Stomach (tissue), 9 donors: ENCODE results near the gene CETP. TPM values are rescaled to one million over a fixed set of nuclear protein-coding genes. Genes with fewer than 3 reads are reported as not detected.

Experiments used
- DNase-seq, 2 donors: peaks; one replicate each; pipeline versions ENCODE4 v3.0.0 to v3.0.0-alpha.2; 2013 to 2019
- H3K27ac ChIP-seq, 5 donors: fragments of 200-600 bp in 4 of 5; sonication (generic) in 4 of 5; one replicate each; pipeline ENCODE4 v1.5.1; 2013 to 2019; ENCODE audit warnings: mild to moderate bottlenecking in 1 of 5, moderate library complexity in 1 of 5
- H3K27me3 ChIP-seq, 3 donors: fragments of 200-600 bp; sonication (generic); one replicate each; pipeline ENCODE4 v1.5.1; 2017 to 2019; ENCODE audit warnings: mixed run types in 1 of 3
- H3K36me3 ChIP-seq, 4 donors: fragments of 200-600 bp; sonication (generic); 1 replicate in 3 of 4; 2 replicates in 1 of 4; pipeline ENCODE4 v1.5.1; 2016 to 2019
- H3K4me1 ChIP-seq, 4 donors: fragments of 200-600 bp; sonication (generic); one replicate each; pipeline ENCODE4 v1.5.1; 2016 to 2019
- H3K4me3 ChIP-seq, 4 donors: fragments of 200-600 bp; sonication (generic) in 3 of 4; one replicate each; pipeline ENCODE4 v1.5.1; 2016 to 2019; ENCODE audit warnings: mild to moderate bottlenecking in 1 of 4
- H3K9me3 ChIP-seq, 4 donors: fragments of 200-600 bp; sonication (generic); one replicate each; pipeline ENCODE4 v1.5.1; 2016 to 2019
- EP300 ChIP-seq: sonication (generic); formaldehyde crosslinking; IDR thresholded peaks from one replicate; pipeline ENCODE4 v1.6.1; 2017; ENCODE audit warnings: antibody characterized with exemption
- POLR2A ChIP-seq, 4 donors: fragments of 450-650 bp; IDR thresholded peaks; one replicate each; pipeline ENCODE4 v1.6.1; 2016; ENCODE audit warnings: antibody characterized with exemption in 4 of 4, control low read depth in 2 of 4, mild to moderate bottlenecking in 1 of 4, moderate library complexity in 1 of 4
- POLR2AphosphoS5 ChIP-seq, 3 donors: sonication (generic); formaldehyde crosslinking; IDR thresholded peaks; one replicate each; pipeline ENCODE4 v1.6.1; 2016; ENCODE audit warnings: antibody characterized with exemption in 3 of 3
- WGBS, 5 donors: extraction: QIAGEN DNeasy Blood & Tissue Kit in 3 of 5; methylation state at CpG; one replicate each; pipeline versions ENCODE4 v1.1.5 to v1.1.7; 2013 to 2018; 5-methylcytosine and 5-hydroxymethylcytosine counted together
- intact Hi-C: fragments of 100-400 bp; cut with DNase I; formaldehyde crosslinking; loops from one replicate; pipeline ENCODE4 v1.15.1; 2023; ENCODE audit warnings: low total_unique reads
- polyA plus RNA-seq, 3 donors: library from polyadenylated mRNA; stranded (reverse); fragments of 200-250 nt; gene quantifications; one replicate each; pipeline ENCODE4 v1.2.3, GENCODE V29; 2013
- total RNA-seq, 5 donors: library from RNA; depleted of rRNA; stranded (reverse); fragments of >200 nt; gene quantifications; one replicate each; pipeline versions ENCODE4 v1.1.0 to v1.2.3, GENCODE V29; 2014 to 2016
- TF ChIP-seq, protein P1 (sequence below), 7 experiments: fragments of 450-650 bp in 4 of 7; fragments of 200-600 bp in 3 of 7; sonication (generic) in 3 of 7; IDR thresholded peaks; one replicate each; pipeline ENCODE4 v1.5.1; 2016 to 2019; ENCODE audit warnings: antibody characterized with exemption in 7 of 7, control low read depth in 2 of 7, mild to moderate bottlenecking in 1 of 7
- donor health status: healthy with polysubstance abuse.
- donor health status: Bipolar disorder and iron deficiency.
- donor health status: healthy.

CETP gene
- total and polyA plus RNA-seq, 8 donors, result 0.18 to 2.9 (median 0.32) TPM; not detected in 4

GRCh38 chr16:57028086-57028485 is 66.3 kb downstream of the CETP start:
- Histone ChIP-seq H3K27me3 (no peaks in the 10 kb centered on the region), H3K9me3 (no peaks in the 10 kb centered on the region), H3K4me3 (no peak overlapping the region), H3K27ac (no peak overlapping the region), H3K36me3 (peaks cover 6 to 69% (median 43%) of the 10 kb centered on the region in 4 donors), H3K4me1 (peaks cover 0 to 11% (median 0%) of the 10 kb centered on the region in 4 donors)
- 50 to 79% (median 51%) methylated on average over 3 to 4 of the region's 4 CpGs for WGBS, 5 donors
- TF ChIP-seq, protein P1, sequence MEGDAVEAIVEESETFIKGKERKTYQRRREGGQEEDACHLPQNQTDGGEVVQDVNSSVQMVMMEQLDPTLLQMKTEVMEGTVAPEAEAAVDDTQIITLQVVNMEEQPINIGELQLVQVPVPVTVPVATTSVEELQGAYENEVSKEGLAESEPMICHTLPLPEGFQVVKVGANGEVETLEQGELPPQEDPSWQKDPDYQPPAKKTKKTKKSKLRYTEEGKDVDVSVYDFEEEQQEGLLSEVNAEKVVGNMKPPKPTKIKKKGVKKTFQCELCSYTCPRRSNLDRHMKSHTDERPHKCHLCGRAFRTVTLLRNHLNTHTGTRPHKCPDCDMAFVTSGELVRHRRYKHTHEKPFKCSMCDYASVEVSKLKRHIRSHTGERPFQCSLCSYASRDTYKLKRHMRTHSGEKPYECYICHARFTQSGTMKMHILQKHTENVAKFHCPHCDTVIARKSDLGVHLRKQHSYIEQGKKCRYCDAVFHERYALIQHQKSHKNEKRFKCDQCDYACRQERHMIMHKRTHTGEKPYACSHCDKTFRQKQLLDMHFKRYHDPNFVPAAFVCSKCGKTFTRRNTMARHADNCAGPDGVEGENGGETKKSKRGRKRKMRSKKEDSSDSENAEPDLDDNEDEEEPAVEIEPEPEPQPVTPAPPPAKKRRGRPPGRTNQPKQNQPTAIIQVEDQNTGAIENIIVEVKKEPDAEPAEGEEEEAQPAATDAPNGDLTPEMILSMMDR (IDR thresholded peaks at IDR 0.05), result no peak
- TF ChIP-seq POLR2AphosphoS5 (IDR thresholded peaks at IDR 0.05) (no peak), POLR2A (IDR thresholded peaks at IDR 0.05) (no peak), EP300 (no peak)
- intact Hi-C loops, result no loop called here
- no peak for DNase-seq

DNA sequence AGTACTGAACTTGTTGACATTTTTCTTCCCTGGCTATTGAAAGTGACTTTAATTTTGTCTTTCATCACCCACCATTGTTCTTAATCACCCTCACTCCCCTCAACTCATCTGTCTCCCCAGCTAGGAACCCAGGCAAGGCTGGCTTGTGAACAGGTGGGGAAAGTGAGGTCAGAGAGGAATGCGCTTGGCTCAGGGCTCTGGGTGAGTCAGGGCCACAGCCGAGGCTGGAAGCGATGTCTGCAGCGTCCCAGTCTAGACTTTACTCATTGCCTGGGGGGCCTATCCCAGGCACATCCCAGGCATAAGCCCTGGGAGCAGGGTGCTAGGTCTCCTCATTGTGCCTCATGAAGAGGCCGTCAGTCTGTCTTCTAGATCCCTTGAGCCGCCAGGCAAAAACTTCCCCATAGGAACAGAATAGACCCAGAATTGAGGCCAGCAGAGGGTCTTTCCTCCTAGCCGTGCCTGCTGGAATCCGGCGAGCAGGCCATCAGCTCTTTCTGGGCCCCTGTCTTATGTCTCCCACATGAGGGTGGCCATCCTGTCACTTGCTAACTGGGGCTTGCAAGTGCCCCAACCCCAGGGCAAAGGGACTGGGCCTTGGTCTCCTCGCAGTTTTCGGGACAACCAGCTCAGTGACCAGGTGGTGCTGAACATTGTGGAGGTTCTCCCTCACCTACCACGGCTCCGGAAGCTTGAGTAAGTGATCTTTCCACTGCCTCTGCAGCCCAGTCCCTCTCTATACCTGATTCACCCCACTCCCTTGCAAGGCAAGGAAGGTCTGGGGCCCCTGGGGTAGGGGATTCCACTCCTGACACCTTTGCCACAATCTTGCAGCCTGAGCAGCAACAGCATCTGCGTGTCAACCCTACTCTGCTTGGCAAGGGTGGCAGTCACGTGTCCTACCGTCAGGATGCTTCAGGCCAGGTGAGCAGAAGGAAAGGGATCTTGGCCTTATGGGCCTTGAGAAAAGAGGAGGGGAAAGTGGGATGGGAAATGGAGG is 67.7 kb downstream of the CETP start:
- no peak overlapping the region for H3K27ac ChIP-seq
- H3K36me3 ChIP-seq, result peaks cover 5 to 73% (median 46%) of the 10 kb centered on the region in 4 donors
- H3K9me3 ChIP-seq, result no peaks in the 10 kb centered on the region
- WGBS, 5 donors, result 88 to 94% (median 94%) methylated on average over 14 to 16 of the region's 16 CpGs
- no peak for DNase-seq
- no peaks in the 10 kb centered on the region for H3K27me3 ChIP-seq
- intact Hi-C loops, result no loop called here
- no peak overlapping the region for H3K4me3 ChIP-seq
- peaks cover 0 to 11% (median 0%) of the 10 kb centered on the region in 4 donors for H3K4me1 ChIP-seq
- TF ChIP-seq EP300 (no peak), POLR2AphosphoS5 (IDR thresholded peaks at IDR 0.05) (no peak), POLR2A (IDR thresholded peaks at IDR 0.05) (no peak)
- TF ChIP-seq, protein P1 (IDR thresholded peaks at IDR 0.05), result no peak

DNA sequence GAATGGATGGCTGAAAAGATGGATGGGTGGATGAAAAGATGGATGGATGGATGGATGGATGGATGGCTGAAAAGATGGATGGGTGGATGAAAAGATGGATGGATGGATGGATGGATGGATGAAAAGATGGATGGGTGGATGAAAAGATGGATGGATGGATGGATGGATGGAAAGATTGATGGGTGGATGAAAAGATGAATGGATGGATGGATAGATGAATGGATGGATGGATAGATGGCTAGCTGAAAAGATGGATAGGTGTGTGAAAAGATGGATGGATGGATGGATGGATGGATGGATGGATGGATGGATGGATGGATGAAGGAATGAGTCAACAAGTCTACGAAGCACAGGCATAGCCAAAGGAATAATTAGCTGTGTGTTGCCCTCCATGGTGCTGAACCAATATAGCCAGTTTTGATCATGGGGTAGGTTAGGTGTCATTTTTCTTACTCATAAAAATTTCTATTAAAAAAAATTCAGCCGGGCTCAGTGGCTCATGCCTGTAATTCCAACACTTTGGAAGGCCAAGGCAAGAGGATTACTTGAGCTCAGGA is 68.7 kb downstream of the CETP start:
- intact Hi-C loops, result no loop called here
- H3K36me3 ChIP-seq, result peaks cover 8 to 77% (median 52%) of the 10 kb centered on the region in 4 donors
- H3K4me1 ChIP-seq, result peaks cover 0 to 10% (median 0%) of the 10 kb centered on the region in 4 donors
- no peak for TF ChIP-seq POLR2AphosphoS5 (IDR thresholded peaks at IDR 0.05)
- TF ChIP-seq EP300, result no peak
- 88 to 96% (median 91%) methylated on average over 2 of the region's 2 CpGs for WGBS, 5 donors
- H3K9me3 ChIP-seq, result no peaks in the 10 kb centered on the region
- H3K27ac ChIP-seq, result no peak overlapping the region
- DNase-seq, result no peak
- no peaks in the 10 kb centered on the region for H3K27me3 ChIP-seq
- H3K4me3 ChIP-seq, result no peak overlapping the region

GRCh38 chr16:57031156-57031555 is 69.4 kb downstream of the CETP start:
- Histone ChIP-seq H3K27ac (no peak overlapping the region), H3K36me3 (peaks cover 6 to 77% (median 53%) of the 10 kb centered on the region in 4 donors), H3K4me1 (peaks cover 0 to 3% (median 0%) of the 10 kb centered on the region in 4 donors), H3K9me3 (no peaks in the 10 kb centered on the region), H3K27me3 (no peaks in the 10 kb centered on the region), H3K4me3 (no peak overlapping the region)
- DNase-seq, result no peak
- 89 to 96% (median 92%) methylated on average over 4 of the region's 4 CpGs for WGBS, 5 donors
- TF ChIP-seq POLR2AphosphoS5 (IDR thresholded peaks at IDR 0.05) (no peak), POLR2A (IDR thresholded peaks at IDR 0.05) (no peak), EP300 (no peak)
- TF ChIP-seq, protein P1 (IDR thresholded peaks at IDR 0.05), result no peak
- intact Hi-C loops, result no loop called here
